ENCODE results near the gene EHBP1. TPM values are rescaled to one million over a fixed set of nuclear protein-coding genes. Genes with fewer than 3 reads are reported as not detected.

The EHBP1 gene
- total and polyA plus RNA-seq, 2 experiments from 2014 or later: 11.7 to 30.8 TPM

GRCh38 chr2:62789918-62790317 lies 84.4 kb downstream of the EHBP1 start:
- no peaks in the 10 kb centered on the region for H3K36me3 ChIP-seq
- H3K27ac ChIP-seq: no peak overlapping the region
- DNase-seq (ENCODE audit: low read depth in 1 of 2, low spot score in 1 of 2): no peak
- H3K4me3 ChIP-seq: no peak overlapping the region
- H3K9me3 ChIP-seq (ENCODE audit: low read depth): no peaks in the 10 kb centered on the region
- no peaks in the 10 kb centered on the region for H3K27me3 ChIP-seq
- H3K4me1 ChIP-seq (ENCODE audit: low read depth): no peaks in the 10 kb centered on the region
- TF ChIP-seq CTCF (IDR thresholded peaks at IDR 0.05; ENCODE audit: low read depth, low read length): no peak

DNA sequence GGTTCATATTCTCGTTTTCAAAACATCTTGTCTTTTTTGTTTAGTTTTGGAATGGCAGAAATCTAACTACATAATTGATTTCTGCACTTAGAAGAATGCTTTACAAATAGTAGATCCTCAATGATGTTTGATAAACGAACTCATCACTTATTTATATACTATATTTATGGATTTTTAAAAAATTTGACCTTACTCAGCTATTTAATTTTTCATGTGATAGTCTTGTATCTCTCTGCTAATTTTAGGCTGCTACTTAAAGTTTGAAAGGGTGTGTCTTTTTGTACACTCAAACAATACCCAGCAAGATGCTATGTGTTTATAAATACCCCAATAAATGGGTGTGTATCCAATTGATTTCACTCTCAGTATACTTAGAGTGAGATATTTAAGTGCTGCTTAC lies 86.9 kb downstream of the EHBP1 start:
- no peak for TF ChIP-seq CTCF (IDR thresholded peaks at IDR 0.05; ENCODE audit: low read depth, low read length)
- no peaks in the 10 kb centered on the region for H3K36me3 ChIP-seq
- no peaks in the 10 kb centered on the region for H3K9me3 ChIP-seq (ENCODE audit: low read depth)
- H3K4me1 ChIP-seq (ENCODE audit: low read depth): no peaks in the 10 kb centered on the region
- no peaks in the 10 kb centered on the region for H3K27me3 ChIP-seq
- no peak for DNase-seq (ENCODE audit: low read depth in 1 of 2, low spot score in 1 of 2)
- no peak overlapping the region for H3K4me3 ChIP-seq
- H3K27ac ChIP-seq: no peak overlapping the region

- DNase-seq (ENCODE audit: low read depth in 1 of 2, low spot score in 1 of 2): no peak
- TF ChIP-seq CTCF (IDR thresholded peaks at IDR 0.05; ENCODE audit: low read depth, low read length): no peak
- H3K9me3 ChIP-seq (ENCODE audit: low read depth): no peaks in the 10 kb centered on the region
- H3K4me3 ChIP-seq: no peak overlapping the region
- H3K27me3 ChIP-seq: no peaks in the 10 kb centered on the region
- no peaks in the 10 kb centered on the region for H3K4me1 ChIP-seq (ENCODE audit: low read depth)
- no peak overlapping the region for H3K27ac ChIP-seq
- H3K36me3 ChIP-seq: no peaks in the 10 kb centered on the region
Observed at GRCh38 chr2:62793213-62793612, 87.7 kb downstream of the EHBP1 start.

DNA sequence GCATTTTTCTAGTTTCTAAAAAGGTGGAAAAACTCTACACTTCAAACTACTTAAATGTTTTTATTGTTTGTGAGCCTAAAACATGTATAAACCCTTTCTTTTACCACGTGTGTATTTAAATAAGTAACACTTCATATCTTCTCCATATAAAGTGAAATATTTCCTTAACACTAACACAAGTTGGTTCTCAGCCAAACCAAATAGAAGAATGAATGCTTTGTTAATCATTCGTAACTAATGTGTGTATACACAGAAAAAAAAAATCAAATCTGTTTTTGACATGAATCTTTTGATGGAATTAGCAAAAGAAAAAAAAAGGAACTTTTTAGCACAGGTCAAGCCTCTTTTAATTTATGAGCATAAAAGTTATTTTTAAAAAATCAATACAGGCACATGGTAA lies 89.3 kb downstream of the EHBP1 start:
- TF ChIP-seq CTCF (IDR thresholded peaks at IDR 0.05; ENCODE audit: low read depth, low read length): no peak
- H3K27me3 ChIP-seq: no peaks in the 10 kb centered on the region
- no peaks in the 10 kb centered on the region for H3K9me3 ChIP-seq (ENCODE audit: low read depth)
- peak in 1 of 2 donors; percentile 73 for DNase-seq (ENCODE audit: low read depth in 1 of 2, low spot score in 1 of 2)
- no peaks in the 10 kb centered on the region for H3K36me3 ChIP-seq
- no peaks in the 10 kb centered on the region for H3K4me1 ChIP-seq (ENCODE audit: low read depth)
- no peak overlapping the region for H3K27ac ChIP-seq
- H3K4me3 ChIP-seq: no peak overlapping the region

- no peak overlapping the region for H3K4me3 ChIP-seq
- H3K27me3 ChIP-seq: no peaks in the 10 kb centered on the region
- H3K9me3 ChIP-seq (ENCODE audit: low read depth): no peaks in the 10 kb centered on the region
- H3K27ac ChIP-seq: no peak overlapping the region
- DNase-seq (ENCODE audit: low read depth in 1 of 2, low spot score in 1 of 2): no peak
- H3K4me1 ChIP-seq (ENCODE audit: low read depth): no peaks in the 10 kb centered on the region
- TF ChIP-seq CTCF (IDR thresholded peaks at IDR 0.05; ENCODE audit: low read depth, low read length): no peak
- H3K36me3 ChIP-seq: no peaks in the 10 kb centered on the region
Observed at GRCh38 chr2:62795341-62795740, 89.8 kb downstream of the EHBP1 start.

DNA sequence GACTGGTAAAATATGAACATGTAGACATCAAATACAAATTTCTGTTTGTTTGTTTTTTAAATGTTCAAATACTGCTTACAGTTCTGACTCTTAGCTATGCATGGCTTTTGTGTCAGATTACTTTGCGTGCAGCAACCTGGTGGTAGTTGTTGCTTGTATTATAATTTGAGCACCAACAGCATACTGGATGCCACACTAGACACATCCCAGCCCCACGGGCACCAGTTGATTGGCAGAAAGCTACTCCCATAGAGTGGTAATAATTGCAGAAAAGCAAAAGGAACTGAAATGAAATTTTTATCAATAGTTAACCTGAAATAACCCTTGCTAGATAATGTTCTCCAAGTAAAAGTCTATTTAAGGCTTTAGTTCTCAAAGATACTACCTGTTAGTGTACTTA lies 91.6 kb downstream of the EHBP1 start:
- TF ChIP-seq CTCF (IDR thresholded peaks at IDR 0.05; ENCODE audit: low read depth, low read length): no peak
- no peaks in the 10 kb centered on the region for H3K9me3 ChIP-seq (ENCODE audit: low read depth)
- H3K4me1 ChIP-seq (ENCODE audit: low read depth): no peaks in the 10 kb centered on the region
- H3K27me3 ChIP-seq: no peaks in the 10 kb centered on the region
- H3K36me3 ChIP-seq: no peaks in the 10 kb centered on the region
- DNase-seq (ENCODE audit: low read depth in 1 of 2, low spot score in 1 of 2): no peak
- no peak overlapping the region for H3K27ac ChIP-seq
- H3K4me3 ChIP-seq: no peak overlapping the region
